ENCODE measurements around the gene HSF5. TPM values are rescaled to one million over a fixed set of nuclear protein-coding genes. Genes with fewer than 3 reads are reported as not detected.

The HSF5 gene
- total and polyA plus RNA-seq, 2 of the 4 experiments (the other 2 are of a cell fraction): not detected

DNA sequence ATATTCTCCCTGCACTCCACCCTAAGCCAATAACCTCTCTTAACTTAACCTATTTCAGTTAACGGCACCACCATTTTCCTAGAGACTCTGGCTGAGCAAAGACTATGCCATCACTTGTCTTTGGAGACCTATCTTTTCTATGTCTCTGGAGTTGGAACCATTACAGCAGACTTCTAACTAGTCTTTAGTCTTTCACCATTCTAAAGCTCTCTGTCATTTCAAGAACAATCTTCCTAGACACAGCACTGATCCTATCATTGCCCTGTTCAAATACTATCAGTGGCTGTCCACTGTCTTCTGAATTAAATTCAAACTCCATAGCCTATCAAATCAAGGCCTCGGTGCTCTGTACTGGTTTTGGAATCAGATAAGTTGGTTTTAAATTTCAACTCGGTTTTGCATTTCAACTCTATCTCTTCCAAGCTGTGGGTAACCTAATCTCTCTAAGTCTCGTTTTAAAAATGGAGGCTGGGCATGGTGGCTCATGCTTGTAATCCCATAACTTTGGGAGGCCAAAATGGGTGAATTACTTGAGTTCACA is 102.8 kb downstream of the HSF5 start:
- Histone ChIP-seq H3K4ac (ENCODE audit: low read depth, low read length) (no peak overlapping the region), H3K56ac (ENCODE audit: extremely low read depth, insufficient read depth, low read length) (no peak overlapping the region), H3K27ac (ENCODE audit: insufficient read depth, low read length) (no peak overlapping the region), H2BK15ac (ENCODE audit: low read depth, low read length) (no peak overlapping the region), H3K27me3 (ENCODE audit: control insufficient read depth, insufficient read depth, low read length) (peaks cover 12% of the 10 kb centered on the region), H2AK5ac (ENCODE audit: low read depth, low read length) (no peak overlapping the region), H4K8ac (ENCODE audit: low read depth in 2 of 2, low read length in 2 of 2) (no peak overlapping the region), H3K4me2 (ENCODE audit: low read depth, low read length) (no peak overlapping the region), H3K36me3 (ENCODE audit: control insufficient read depth, insufficient read depth, low read length) (no peaks in the 10 kb centered on the region), H2AFZ (replicated peaks; ENCODE audit: low read length, poor library complexity) (no peak overlapping the region), H3K14ac (replicated peaks; ENCODE audit: low read depth, low read length) (no peak overlapping the region), H2BK5ac (ENCODE audit: low read depth, low read length, poor library complexity, severe bottlenecking) (no peak overlapping the region), H4K20me1 (ENCODE audit: insufficient read depth, low read length) (no peaks in the 10 kb centered on the region), H3K9me3 (ENCODE audit: control insufficient read depth, insufficient read depth, low read length) (no peaks in the 10 kb centered on the region), H3K9ac (ENCODE audit: low read depth, low read length) (no peak overlapping the region), H2BK20ac (ENCODE audit: low read depth, low read length) (no peak overlapping the region), H3K4me3 (ENCODE audit: insufficient read depth, low read depth, low read length) (no peak overlapping the region), H4K91ac (ENCODE audit: insufficient read depth, low read depth, low read length) (no peak overlapping the region), H3K18ac (ENCODE audit: low read depth, low read length) (no peak overlapping the region), H3K79me1 (ENCODE audit: low read depth in 1 of 2, low read length in 2 of 2) (no peaks in the 10 kb centered on the region), H4K5ac (ENCODE audit: low read depth, low read length) (no peak overlapping the region), H3K4me1 (ENCODE audit: control insufficient read depth, insufficient read depth, low read length) (no peaks in the 10 kb centered on the region), H3K23ac (ENCODE audit: low read depth, low read length) (no peak overlapping the region), H2BK120ac (ENCODE audit: low read depth, low read length) (no peak overlapping the region), H2AK9ac (replicated peaks; ENCODE audit: low read depth, low read length, poor library complexity) (no peak overlapping the region), H3K9me1 (ENCODE audit: insufficient read depth, low read length) (no peaks in the 10 kb centered on the region)
- POLR2A ChIA-PET (ENCODE audit: unreplicated experiment): no interaction called here
- dilution Hi-C loops (cut with HindIII; ENCODE audit: low sequenced_read_pairs, unreplicated experiment) (no loop called here), intact Hi-C loops (cut with micrococcal nuclease) (no loop called here), in situ Hi-C loops (cut with MboI; ENCODE audit: low sequenced_read_pairs) (no loop called here)
- DNase-seq: no peak
- WGBS, 2 experiments (ENCODE audit: extremely low coverage in 2 of 2, insufficient read length in 1 of 2): no CpG with 5 or more reads among the region's 4 CpGs
- ATAC-seq (ENCODE audit: low read depth): no peak
- TF ChIP-seq POLR2A (IDR thresholded peaks at IDR 0.05; ENCODE audit: low read depth, low read length): no peak
- TF ChIP-seq NFE2L2 (IDR thresholded peaks at IDR 0.05; ENCODE audit: low read depth, low read length): no peak
- TF ChIP-seq USF2 (IDR thresholded peaks at IDR 0.05; ENCODE audit: low read depth, low read length): no peak
- TF ChIP-seq RCOR1 (IDR thresholded peaks at IDR 0.05; ENCODE audit: insufficient replicate concordance, low read length): no peak
- TF ChIP-seq, protein P1, sequence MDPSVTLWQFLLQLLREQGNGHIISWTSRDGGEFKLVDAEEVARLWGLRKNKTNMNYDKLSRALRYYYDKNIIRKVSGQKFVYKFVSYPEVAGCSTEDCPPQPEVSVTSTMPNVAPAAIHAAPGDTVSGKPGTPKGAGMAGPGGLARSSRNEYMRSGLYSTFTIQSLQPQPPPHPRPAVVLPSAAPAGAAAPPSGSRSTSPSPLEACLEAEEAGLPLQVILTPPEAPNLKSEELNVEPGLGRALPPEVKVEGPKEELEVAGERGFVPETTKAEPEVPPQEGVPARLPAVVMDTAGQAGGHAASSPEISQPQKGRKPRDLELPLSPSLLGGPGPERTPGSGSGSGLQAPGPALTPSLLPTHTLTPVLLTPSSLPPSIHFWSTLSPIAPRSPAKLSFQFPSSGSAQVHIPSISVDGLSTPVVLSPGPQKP (IDR thresholded peaks at IDR 0.05; ENCODE audit: borderline replicate concordance, low read depth, low read length): no peak
- no peak for TF ChIP-seq MXI1 (IDR thresholded peaks at IDR 0.05; ENCODE audit: borderline replicate concordance, low read depth, low read length)
- TF ChIP-seq MAZ (IDR thresholded peaks at IDR 0.05; ENCODE audit: borderline replicate concordance, low read depth, low read length): no peak
- TF ChIP-seq MAFK (IDR thresholded peaks at IDR 0.05; ENCODE audit: low read depth, low read length): no peak
- TF ChIP-seq CEBPB (IDR thresholded peaks at IDR 0.05; ENCODE audit: low read depth, low read length): no peak
- TF ChIP-seq RAD21 (IDR thresholded peaks at IDR 0.05; ENCODE audit: low read length): no peak
- no peak for TF ChIP-seq CTCF (conservative IDR thresholded peaks at IDR 0.05; ENCODE audit: low read depth, low read length)
- no peak for TF ChIP-seq RFX5 (IDR thresholded peaks at IDR 0.05; ENCODE audit: low read depth, low read length)
- no peak for TF ChIP-seq SMC3 (IDR thresholded peaks at IDR 0.05; ENCODE audit: low read depth, low read length)
- TF ChIP-seq BHLHE40 (IDR thresholded peaks at IDR 0.05; ENCODE audit: low read depth, low read length): no peak
- no peak for TF ChIP-seq FOS (IDR thresholded peaks at IDR 0.05; ENCODE audit: low read depth, low read length)
- no peak for TF ChIP-seq CHD1 (IDR thresholded peaks at IDR 0.05; ENCODE audit: low read depth, low read length)
- BruUV-seq (replicated peaks): no TSS peak
- CTCF ChIA-PET: no interaction called here

Measured in IMR-90 (cell line).